B cell (primary cell): Measurements from ENCODE around the gene FGF11.

ENCODE experiments used
- EZH2 ChIP-seq: IDR thresholded peaks from 2 replicates; pipeline ENCODE4 v1.6.1; 2012; ENCODE audit warnings: borderline replicate concordance, low read depth, mild to moderate bottlenecking, moderate library complexity, low read length; ENCODE audit not compliant: insufficient read depth, poor library complexity, severe bottlenecking
- TF ChIP-seq, protein P1 (sequence below): fragments of 200-600 bp; IDR thresholded peaks from one replicate; pipeline ENCODE4 v1.8.0; 2022; ENCODE audit warnings: antibody characterized with exemption, mild to moderate bottlenecking

DNA sequence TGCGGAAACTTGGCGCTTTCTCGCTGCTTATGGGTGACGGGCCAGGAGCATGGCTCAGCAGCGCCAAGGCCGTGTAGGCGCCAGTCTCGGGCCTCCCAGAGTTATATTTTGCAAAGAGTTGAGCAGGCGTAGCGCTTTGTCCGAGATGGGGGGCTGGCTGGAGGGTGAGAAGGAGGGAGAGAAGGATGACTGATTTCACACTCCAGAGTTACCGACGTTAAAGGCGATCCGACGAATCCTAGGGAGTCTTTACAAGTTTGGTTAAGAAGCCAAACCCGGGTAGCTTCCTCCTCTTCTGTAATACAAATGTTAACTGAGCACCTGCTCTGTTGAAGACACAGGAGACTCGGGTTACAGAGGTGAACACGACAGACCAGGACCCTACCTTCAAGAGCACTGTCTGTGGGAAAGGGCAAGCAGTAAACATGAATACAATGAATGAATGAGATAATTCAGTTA is 45.6 kb downstream of the FGF11 start:
- no peak for TF ChIP-seq EZH2
- TF ChIP-seq, protein P1, sequence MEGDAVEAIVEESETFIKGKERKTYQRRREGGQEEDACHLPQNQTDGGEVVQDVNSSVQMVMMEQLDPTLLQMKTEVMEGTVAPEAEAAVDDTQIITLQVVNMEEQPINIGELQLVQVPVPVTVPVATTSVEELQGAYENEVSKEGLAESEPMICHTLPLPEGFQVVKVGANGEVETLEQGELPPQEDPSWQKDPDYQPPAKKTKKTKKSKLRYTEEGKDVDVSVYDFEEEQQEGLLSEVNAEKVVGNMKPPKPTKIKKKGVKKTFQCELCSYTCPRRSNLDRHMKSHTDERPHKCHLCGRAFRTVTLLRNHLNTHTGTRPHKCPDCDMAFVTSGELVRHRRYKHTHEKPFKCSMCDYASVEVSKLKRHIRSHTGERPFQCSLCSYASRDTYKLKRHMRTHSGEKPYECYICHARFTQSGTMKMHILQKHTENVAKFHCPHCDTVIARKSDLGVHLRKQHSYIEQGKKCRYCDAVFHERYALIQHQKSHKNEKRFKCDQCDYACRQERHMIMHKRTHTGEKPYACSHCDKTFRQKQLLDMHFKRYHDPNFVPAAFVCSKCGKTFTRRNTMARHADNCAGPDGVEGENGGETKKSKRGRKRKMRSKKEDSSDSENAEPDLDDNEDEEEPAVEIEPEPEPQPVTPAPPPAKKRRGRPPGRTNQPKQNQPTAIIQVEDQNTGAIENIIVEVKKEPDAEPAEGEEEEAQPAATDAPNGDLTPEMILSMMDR: no peak
